HG03432 (cell line): ENCODE results near the gene CHP1.
"Not testable (repeated sequence)": the region's sequence is repeated elsewhere in the genome, so short reads cannot be mapped to it uniquely, and the experiment has no call there.

Source experiments
- ATAC-seq: cut with Tn5 transposase; IDR thresholded peaks from one replicate; pipeline ENCODE4 v1.9.1; 2021; ENCODE audit warnings: mild to moderate bottlenecking, moderate library complexity; ENCODE audit not compliant: unreplicated experiment

Gene CHP1

GRCh38 chr15:41289953-41290352 lies 58.9 kb downstream of the CHP1 start:
- no peak for ATAC-seq

GRCh38 chr15:41291065-41291631 lies 60.1 kb downstream of the CHP1 start:
- ATAC-seq = peak; percentile 77

GRCh38 chr15:41292521-41292920 lies 61.5 kb downstream of the CHP1 start:
- no peak for ATAC-seq

GRCh38 chr15:41301139-41301538 lies 70.1 kb downstream of the CHP1 start:
- ATAC-seq = not testable (repeated sequence)

- no peak for ATAC-seq
Measured at GRCh38 chr15:41301587-41301986, 70.5 kb downstream of the CHP1 start.

GRCh38 chr15:41304149-41304770 lies 73.2 kb downstream of the CHP1 start:
- ATAC-seq = no peak

GRCh38 chr15:41307679-41308078 lies 76.6 kb downstream of the CHP1 start:
- no peak for ATAC-seq

- peak; percentile 58 for ATAC-seq
Measured at GRCh38 chr15:41309226-41309905, 78.3 kb downstream of the CHP1 start.

- not testable (repeated sequence) for ATAC-seq
Measured at GRCh38 chr15:41320805-41321330, 89.8 kb downstream of the CHP1 start.

- ATAC-seq = no peak
Measured at GRCh38 chr15:41323611-41324010, 92.5 kb downstream of the CHP1 start.

- no peak for ATAC-seq
Measured at GRCh38 chr15:41331281-41331680, 100.2 kb downstream of the CHP1 start.
